GM23338 (cell line): Measurements from ENCODE around the gene DOCK4. TPM values are rescaled to one million over a fixed set of nuclear protein-coding genes. Genes with fewer than 3 reads are reported as not detected.

Experiments
- ATAC-seq: fragments of 200-7000 bp; cut with Tn5 transposase; 3 replicates; pipeline ENCODE4 v1.9.1; 2020
- DNase-seq: peaks from one replicate; pipeline ENCODE4 v3.0.0-alpha.2; 2015; ENCODE audit warnings: low spot score
- H2AFZ ChIP-seq: fragments of 200-600 bp; sonication (generic); 2 replicates; pipeline ENCODE4 v1.8.0; 2016; ENCODE audit warnings: antibody characterized with exemption, mild to moderate bottlenecking, moderate library complexity
- H3F3A ChIP-seq: fragments of 200-600 bp; sonication (generic); replicated peaks from 2 replicates; pipeline ENCODE4 v1.8.0; 2017; ENCODE audit warnings: antibody characterized with exemption, mixed run types, low read depth
- H3K27ac ChIP-seq: fragments of 200-600 bp; sonication (generic); 2 replicates; pipeline ENCODE4 v1.6.1; 2016; ENCODE audit warnings: low read depth
- H3K27me3 ChIP-seq: fragments of 200-600 bp; sonication (generic); 2 replicates; pipeline ENCODE4 v1.8.0; 2016; ENCODE audit warnings: mild to moderate bottlenecking, mixed run types, moderate library complexity; ENCODE audit not compliant: insufficient read depth
- H3K36me3 ChIP-seq: fragments of 200-600 bp; sonication (generic); 2 replicates; pipeline ENCODE4 v1.8.0; 2016; ENCODE audit warnings: mild to moderate bottlenecking; ENCODE audit not compliant: insufficient read depth
- H3K4me1 ChIP-seq: fragments of 200-600 bp; sonication (generic); 2 replicates; pipeline ENCODE4 v1.8.0; 2016; ENCODE audit warnings: mild to moderate bottlenecking, moderate library complexity; ENCODE audit not compliant: insufficient read depth
- H3K4me2 ChIP-seq: fragments of 200-600 bp; sonication (generic); 2 replicates; pipeline ENCODE4 v1.7.1; 2017; ENCODE audit warnings: mixed run types
- H3K4me3 ChIP-seq: fragments of 200-600 bp; sonication (generic); 2 replicates; pipeline ENCODE4 v1.6.1; 2016; ENCODE audit warnings: mixed run types
- H3K79me2 ChIP-seq: fragments of 200-600 bp; sonication (generic); replicated peaks from 2 replicates; pipeline ENCODE4 v1.8.0; 2017; ENCODE audit warnings: mild to moderate bottlenecking; ENCODE audit not compliant: insufficient read depth
- H3K9me2 ChIP-seq: fragments of 200-600 bp; sonication (generic); 2 replicates; pipeline ENCODE4 v1.8.0; 2017; ENCODE audit not compliant: insufficient read depth
- H4K20me1 ChIP-seq: fragments of 200-600 bp; sonication (generic); replicated peaks from 2 replicates; pipeline ENCODE4 v1.8.0; 2017; ENCODE audit warnings: mild to moderate bottlenecking; ENCODE audit not compliant: insufficient read depth
- H3K27ac Mint-ChIP-seq: 2 replicates; pipeline ENCODE4 v1.8.0; 2020; ENCODE audit warnings: inconsistent platforms, mild to moderate bottlenecking, moderate library complexity, mixed read lengths
- H3K27me3 Mint-ChIP-seq: 3 replicates; pipeline ENCODE4 v1.8.0; 2022; ENCODE audit warnings: low read depth, mild to moderate bottlenecking, moderate library complexity, mixed read lengths, inconsistent platforms; ENCODE audit not compliant: insufficient read depth, poor library complexity
- H3K36me3 Mint-ChIP-seq: 3 replicates; pipeline ENCODE4 v1.8.0; 2021; ENCODE audit warnings: low read depth, mild to moderate bottlenecking, inconsistent platforms, moderate library complexity, mixed read lengths
- H3K4me1 Mint-ChIP-seq: 3 replicates; pipeline ENCODE4 v1.8.0; 2020; ENCODE audit warnings: mild to moderate bottlenecking, inconsistent platforms, mixed read lengths
- H3K4me3 Mint-ChIP-seq: 3 replicates; pipeline ENCODE4 v1.8.0; 2021; ENCODE audit warnings: moderate library complexity, mild to moderate bottlenecking, inconsistent platforms, mixed read lengths
- H3K9me3 Mint-ChIP-seq: 3 replicates; pipeline ENCODE4 v1.8.0; 2020; ENCODE audit warnings: moderate library complexity, mild to moderate bottlenecking, inconsistent platforms, mixed read lengths
- CREB1 ChIP-seq: fragments of 250-450 bp; sonication (Bioruptor Pico); IDR thresholded peaks from 2 replicates; pipeline ENCODE4 v1.5.0; 2020; ENCODE audit warnings: low read depth, mild to moderate bottlenecking, moderate library complexity
- EZH2 ChIP-seq: fragments of 200-600 bp; sonication (generic); IDR thresholded peaks from one replicate; pipeline ENCODE4 v1.8.0; 2017; ENCODE audit warnings: antibody characterized with exemption, mild to moderate bottlenecking, low read depth; ENCODE audit not compliant: unreplicated experiment
- EZH2phosphoT487 ChIP-seq: fragments of 200-600 bp; sonication (generic); IDR thresholded peaks from one replicate; pipeline ENCODE4 v1.8.1; 2018; ENCODE audit warnings: antibody characterized with exemption; ENCODE audit not compliant: unreplicated experiment
- JUNB ChIP-seq: IDR thresholded peaks from one replicate; pipeline ENCODE4 v1.6.1; 2016; ENCODE audit warnings: antibody characterized with exemption; ENCODE audit not compliant: unreplicated experiment
- NANOG ChIP-seq: IDR thresholded peaks from 2 replicates; pipeline ENCODE4 v1.6.1; 2016; ENCODE audit warnings: antibody characterized with exemption, borderline replicate concordance
- POLR2AphosphoS5 ChIP-seq: IDR thresholded peaks from 2 replicates; pipeline ENCODE4 v1.6.1; 2016; ENCODE audit warnings: antibody characterized with exemption, low read depth
- STAT1 ChIP-seq: IDR thresholded peaks from one replicate; pipeline ENCODE4 v1.6.1; 2016; ENCODE audit warnings: antibody characterized with exemption; ENCODE audit not compliant: unreplicated experiment
- ZNF114 ChIP-seq: fragments of 250-450 bp; sonication (Bioruptor Pico); IDR thresholded peaks from 2 replicates; pipeline ENCODE4 v1.5.0; 2020; ENCODE audit warnings: mild to moderate bottlenecking, moderate library complexity
- ZNF331 ChIP-seq: fragments of 250-450 bp; sonication (Bioruptor Pico); IDR thresholded peaks from 2 replicates; pipeline ENCODE4 v1.5.0; 2020; ENCODE audit warnings: low read depth, mild to moderate bottlenecking, moderate library complexity
- polyA plus RNA-seq: library from polyadenylated mRNA; unstranded; fragments of >200 nt; fragmentation: Nextera tagmentation; extraction: Ambion mirVana; gene quantifications from 2 replicates; pipeline ENCODE4 v1.2.1, GENCODE V29; 2016
- total RNA-seq: library from RNA; depleted of rRNA; stranded (reverse); fragments of >200 nt; shearing (Covaris generic); gene quantifications from 2 replicates; pipeline ENCODE4 v1.2.3, GENCODE V29; 2014
- TF ChIP-seq, protein P1 (sequence below), 2 experiments: fragments of 200-600 bp in 1 of 2; sonication (generic) in 1 of 2; conservative IDR thresholded peaks; 2 replicates each; pipeline versions ENCODE4 v1.5.1 to v1.6.1; 2016 to 2017; ENCODE audit warnings: antibody characterized with exemption in 2 of 2, low read depth in 2 of 2, mild to moderate bottlenecking in 2 of 2, moderate library complexity in 1 of 2
- TF ChIP-seq, protein P2 (sequence below): IDR thresholded peaks from 2 replicates; pipeline ENCODE4 v1.6.1; 2016; ENCODE audit warnings: antibody characterized with exemption
- TF ChIP-seq, protein P3 (sequence below): IDR thresholded peaks from one replicate; pipeline ENCODE4 v1.6.1; 2018; ENCODE audit warnings: antibody characterized with exemption; ENCODE audit not compliant: unreplicated experiment
- TF ChIP-seq, protein P4 (sequence below): fragments of 250-450 bp; sonication (Bioruptor Pico); IDR thresholded peaks from 2 replicates; pipeline ENCODE4 v1.5.0; 2020; ENCODE audit warnings: mild to moderate bottlenecking, moderate library complexity

The DOCK4 gene
- total and polyA plus RNA-seq, 2 experiments from 2014 or later = 6.3 to 33.8 TPM

DNA sequence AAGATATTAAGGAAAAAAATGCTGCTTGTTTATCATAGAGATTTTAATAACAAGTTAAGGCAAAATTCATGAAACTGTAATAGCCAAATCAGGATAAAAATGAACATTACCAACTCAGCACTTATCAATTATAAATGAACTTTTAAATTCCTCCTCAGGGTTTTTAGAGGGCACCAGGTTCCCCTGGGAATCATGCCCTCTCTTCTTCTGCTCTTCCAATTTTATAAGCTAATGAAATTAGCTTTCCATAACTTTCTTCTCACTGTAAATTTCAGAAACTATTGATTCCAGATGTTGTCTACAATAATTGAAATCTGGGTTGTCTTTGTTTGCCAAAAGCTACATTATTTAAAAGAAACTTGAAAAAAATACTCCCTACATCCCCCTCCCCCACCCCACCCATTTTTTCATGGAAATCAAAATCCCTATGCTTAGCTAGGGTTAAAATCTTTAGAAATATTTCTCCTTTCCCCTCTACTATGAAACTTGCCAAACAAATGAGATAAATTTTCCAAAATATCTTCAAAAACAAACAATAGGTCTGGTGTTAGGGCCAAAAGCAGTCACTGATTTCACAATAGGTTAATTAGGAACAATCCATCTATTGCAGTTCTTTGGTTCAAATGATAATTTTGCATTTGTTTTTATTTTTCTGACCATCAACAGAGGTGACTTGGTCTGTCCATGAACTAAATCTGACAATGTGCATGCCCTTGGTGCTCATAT, 187.7 kb downstream of the DOCK4 start:
- H3K9me3 Mint-ChIP-seq = no peaks in the 10 kb centered on the region
- no peak for TF ChIP-seq ZNF331
- TF ChIP-seq, protein P1, sequence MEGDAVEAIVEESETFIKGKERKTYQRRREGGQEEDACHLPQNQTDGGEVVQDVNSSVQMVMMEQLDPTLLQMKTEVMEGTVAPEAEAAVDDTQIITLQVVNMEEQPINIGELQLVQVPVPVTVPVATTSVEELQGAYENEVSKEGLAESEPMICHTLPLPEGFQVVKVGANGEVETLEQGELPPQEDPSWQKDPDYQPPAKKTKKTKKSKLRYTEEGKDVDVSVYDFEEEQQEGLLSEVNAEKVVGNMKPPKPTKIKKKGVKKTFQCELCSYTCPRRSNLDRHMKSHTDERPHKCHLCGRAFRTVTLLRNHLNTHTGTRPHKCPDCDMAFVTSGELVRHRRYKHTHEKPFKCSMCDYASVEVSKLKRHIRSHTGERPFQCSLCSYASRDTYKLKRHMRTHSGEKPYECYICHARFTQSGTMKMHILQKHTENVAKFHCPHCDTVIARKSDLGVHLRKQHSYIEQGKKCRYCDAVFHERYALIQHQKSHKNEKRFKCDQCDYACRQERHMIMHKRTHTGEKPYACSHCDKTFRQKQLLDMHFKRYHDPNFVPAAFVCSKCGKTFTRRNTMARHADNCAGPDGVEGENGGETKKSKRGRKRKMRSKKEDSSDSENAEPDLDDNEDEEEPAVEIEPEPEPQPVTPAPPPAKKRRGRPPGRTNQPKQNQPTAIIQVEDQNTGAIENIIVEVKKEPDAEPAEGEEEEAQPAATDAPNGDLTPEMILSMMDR (conservative IDR thresholded peaks at IDR 0.05; ENCODE audit: low read depth in 2 of 2) = no peak
- TF ChIP-seq NANOG = no peak
- TF ChIP-seq, protein P2, sequence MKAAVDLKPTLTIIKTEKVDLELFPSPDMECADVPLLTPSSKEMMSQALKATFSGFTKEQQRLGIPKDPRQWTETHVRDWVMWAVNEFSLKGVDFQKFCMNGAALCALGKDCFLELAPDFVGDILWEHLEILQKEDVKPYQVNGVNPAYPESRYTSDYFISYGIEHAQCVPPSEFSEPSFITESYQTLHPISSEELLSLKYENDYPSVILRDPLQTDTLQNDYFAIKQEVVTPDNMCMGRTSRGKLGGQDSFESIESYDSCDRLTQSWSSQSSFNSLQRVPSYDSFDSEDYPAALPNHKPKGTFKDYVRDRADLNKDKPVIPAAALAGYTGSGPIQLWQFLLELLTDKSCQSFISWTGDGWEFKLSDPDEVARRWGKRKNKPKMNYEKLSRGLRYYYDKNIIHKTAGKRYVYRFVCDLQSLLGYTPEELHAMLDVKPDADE = no peak
- no peak for TF ChIP-seq POLR2AphosphoS5
- TF ChIP-seq, protein P3, sequence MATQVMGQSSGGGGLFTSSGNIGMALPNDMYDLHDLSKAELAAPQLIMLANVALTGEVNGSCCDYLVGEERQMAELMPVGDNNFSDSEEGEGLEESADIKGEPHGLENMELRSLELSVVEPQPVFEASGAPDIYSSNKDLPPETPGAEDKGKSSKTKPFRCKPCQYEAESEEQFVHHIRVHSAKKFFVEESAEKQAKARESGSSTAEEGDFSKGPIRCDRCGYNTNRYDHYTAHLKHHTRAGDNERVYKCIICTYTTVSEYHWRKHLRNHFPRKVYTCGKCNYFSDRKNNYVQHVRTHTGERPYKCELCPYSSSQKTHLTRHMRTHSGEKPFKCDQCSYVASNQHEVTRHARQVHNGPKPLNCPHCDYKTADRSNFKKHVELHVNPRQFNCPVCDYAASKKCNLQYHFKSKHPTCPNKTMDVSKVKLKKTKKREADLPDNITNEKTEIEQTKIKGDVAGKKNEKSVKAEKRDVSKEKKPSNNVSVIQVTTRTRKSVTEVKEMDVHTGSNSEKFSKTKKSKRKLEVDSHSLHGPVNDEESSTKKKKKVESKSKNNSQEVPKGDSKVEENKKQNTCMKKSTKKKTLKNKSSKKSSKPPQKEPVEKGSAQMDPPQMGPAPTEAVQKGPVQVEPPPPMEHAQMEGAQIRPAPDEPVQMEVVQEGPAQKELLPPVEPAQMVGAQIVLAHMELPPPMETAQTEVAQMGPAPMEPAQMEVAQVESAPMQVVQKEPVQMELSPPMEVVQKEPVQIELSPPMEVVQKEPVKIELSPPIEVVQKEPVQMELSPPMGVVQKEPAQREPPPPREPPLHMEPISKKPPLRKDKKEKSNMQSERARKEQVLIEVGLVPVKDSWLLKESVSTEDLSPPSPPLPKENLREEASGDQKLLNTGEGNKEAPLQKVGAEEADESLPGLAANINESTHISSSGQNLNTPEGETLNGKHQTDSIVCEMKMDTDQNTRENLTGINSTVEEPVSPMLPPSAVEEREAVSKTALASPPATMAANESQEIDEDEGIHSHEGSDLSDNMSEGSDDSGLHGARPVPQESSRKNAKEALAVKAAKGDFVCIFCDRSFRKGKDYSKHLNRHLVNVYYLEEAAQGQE = no peak
- TF ChIP-seq, protein P4, sequence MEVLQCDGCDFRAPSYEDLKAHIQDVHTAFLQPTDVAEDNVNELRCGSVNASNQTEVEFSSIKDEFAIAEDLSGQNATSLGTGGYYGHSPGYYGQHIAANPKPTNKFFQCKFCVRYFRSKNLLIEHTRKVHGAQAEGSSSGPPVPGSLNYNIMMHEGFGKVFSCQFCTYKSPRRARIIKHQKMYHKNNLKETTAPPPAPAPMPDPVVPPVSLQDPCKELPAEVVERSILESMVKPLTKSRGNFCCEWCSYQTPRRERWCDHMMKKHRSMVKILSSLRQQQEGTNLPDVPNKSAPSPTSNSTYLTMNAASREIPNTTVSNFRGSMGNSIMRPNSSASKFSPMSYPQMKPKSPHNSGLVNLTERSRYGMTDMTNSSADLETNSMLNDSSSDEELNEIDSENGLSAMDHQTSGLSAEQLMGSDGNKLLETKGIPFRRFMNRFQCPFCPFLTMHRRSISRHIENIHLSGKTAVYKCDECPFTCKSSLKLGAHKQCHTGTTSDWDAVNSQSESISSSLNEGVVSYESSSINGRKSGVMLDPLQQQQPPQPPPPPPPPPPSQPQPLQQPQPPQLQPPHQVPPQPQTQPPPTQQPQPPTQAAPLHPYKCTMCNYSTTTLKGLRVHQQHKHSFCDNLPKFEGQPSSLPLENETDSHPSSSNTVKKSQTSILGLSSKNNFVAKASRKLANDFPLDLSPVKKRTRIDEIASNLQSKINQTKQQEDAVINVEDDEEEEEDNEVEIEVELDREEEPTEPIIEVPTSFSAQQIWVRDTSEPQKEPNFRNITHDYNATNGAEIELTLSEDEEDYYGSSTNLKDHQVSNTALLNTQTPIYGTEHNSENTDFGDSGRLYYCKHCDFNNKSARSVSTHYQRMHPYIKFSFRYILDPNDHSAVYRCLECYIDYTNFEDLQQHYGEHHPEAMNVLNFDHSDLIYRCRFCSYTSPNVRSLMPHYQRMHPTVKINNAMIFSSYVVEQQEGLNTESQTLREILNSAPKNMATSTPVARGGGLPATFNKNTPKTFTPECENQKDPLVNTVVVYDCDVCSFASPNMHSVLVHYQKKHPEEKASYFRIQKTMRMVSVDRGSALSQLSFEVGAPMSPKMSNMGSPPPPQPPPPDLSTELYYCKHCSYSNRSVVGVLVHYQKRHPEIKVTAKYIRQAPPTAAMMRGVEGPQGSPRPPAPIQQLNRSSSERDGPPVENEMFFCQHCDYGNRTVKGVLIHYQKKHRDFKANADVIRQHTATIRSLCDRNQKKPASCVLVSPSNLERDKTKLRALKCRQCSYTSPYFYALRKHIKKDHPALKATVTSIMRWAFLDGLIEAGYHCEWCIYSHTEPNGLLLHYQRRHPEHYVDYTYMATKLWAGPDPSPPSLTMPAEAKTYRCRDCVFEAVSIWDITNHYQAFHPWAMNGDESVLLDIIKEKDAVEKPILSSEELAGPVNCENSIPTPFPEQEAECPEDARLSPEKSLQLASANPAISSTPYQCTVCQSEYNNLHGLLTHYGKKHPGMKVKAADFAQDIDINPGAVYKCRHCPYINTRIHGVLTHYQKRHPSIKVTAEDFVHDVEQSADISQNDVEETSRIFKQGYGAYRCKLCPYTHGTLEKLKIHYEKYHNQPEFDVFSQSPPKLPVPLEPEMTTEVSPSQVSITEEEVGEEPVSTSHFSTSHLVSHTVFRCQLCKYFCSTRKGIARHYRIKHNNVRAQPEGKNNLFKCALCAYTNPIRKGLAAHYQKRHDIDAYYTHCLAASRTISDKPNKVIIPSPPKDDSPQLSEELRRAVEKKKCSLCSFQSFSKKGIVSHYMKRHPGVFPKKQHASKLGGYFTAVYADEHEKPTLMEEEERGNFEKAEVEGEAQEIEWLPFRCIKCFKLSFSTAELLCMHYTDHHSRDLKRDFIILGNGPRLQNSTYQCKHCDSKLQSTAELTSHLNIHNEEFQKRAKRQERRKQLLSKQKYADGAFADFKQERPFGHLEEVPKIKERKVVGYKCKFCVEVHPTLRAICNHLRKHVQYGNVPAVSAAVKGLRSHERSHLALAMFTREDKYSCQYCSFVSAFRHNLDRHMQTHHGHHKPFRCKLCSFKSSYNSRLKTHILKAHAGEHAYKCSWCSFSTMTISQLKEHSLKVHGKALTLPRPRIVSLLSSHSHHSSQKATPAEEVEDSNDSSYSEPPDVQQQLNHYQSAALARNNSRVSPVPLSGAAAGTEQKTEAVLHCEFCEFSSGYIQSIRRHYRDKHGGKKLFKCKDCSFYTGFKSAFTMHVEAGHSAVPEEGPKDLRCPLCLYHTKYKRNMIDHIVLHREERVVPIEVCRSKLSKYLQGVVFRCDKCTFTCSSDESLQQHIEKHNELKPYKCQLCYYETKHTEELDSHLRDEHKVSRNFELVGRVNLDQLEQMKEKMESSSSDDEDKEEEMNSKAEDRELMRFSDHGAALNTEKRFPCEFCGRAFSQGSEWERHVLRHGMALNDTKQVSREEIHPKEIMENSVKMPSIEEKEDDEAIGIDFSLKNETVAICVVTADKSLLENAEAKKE (CRISPR knock-in tag) = no peak
- TF ChIP-seq CREB1 = no peak
- TF ChIP-seq JUNB = no peak
- no peak for TF ChIP-seq STAT1
- TF ChIP-seq EZH2phosphoT487 = no peak
- no peak for TF ChIP-seq EZH2
- no peak for TF ChIP-seq ZNF114 (CRISPR knock-in tag)
- Histone ChIP-seq H4K20me1 (no peaks in the 10 kb centered on the region), H3K27ac (no peak overlapping the region), H3K36me3 (no peaks in the 10 kb centered on the region), H3K4me3 (no peak overlapping the region), H3K4me2 (no peak overlapping the region), H3F3A (no peaks in the 10 kb centered on the region), H3K27me3 (no peaks in the 10 kb centered on the region), H2AFZ (no peak overlapping the region), H3K9me2 (peaks cover 9% of the 10 kb centered on the region; the same call in 1 of the 2 replicates), H3K4me1 (no peaks in the 10 kb centered on the region), H3K79me2 (peaks cover 29% of the 10 kb centered on the region)
- H3K27me3 Mint-ChIP-seq = no peaks in the 10 kb centered on the region
- H3K4me3 Mint-ChIP-seq = no peak overlapping the region
- H3K4me1 Mint-ChIP-seq = peaks cover 9% of the 10 kb centered on the region; the same call in 2 of the 3 replicates
- no peaks in the 10 kb centered on the region for H3K36me3 Mint-ChIP-seq
- ATAC-seq (no peak), DNase-seq (no peak)
- H3K27ac Mint-ChIP-seq = no peak overlapping the region
